ENCODE results near the gene KCNJ9.

DNA sequence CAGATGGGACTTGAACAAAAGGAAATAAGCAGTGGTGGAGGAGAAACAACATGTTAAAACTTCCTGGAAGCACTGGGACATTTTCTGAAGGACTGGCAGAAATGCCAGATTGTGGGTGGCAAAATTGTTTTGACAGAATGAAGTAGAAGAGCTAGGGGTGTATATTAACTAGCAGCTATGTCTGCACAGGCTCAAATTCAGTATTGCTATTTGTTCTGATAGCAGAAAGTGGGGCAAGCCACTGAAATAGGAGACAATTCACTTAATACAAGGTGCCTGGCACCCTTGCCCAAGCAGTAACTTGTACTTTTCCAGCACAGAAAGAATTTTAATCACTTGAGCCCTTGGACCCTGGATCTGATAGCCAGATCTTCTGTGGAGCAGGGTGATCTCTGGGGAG is 37.8 kb upstream of the KCNJ9 start:
- TF ChIP-seq CTCF (IDR thresholded peaks at IDR 0.05), result no peak
- TF ChIP-seq POLR2A (IDR thresholded peaks at IDR 0.05), result no peak
- no peak for TF ChIP-seq POLR2AphosphoS5 (IDR thresholded peaks at IDR 0.05; ENCODE audit: insufficient read depth in 1 of 2, low read depth in 1 of 2)
